ENCODE measurements around the gene LRMDA.

Gene LRMDA

DNA sequence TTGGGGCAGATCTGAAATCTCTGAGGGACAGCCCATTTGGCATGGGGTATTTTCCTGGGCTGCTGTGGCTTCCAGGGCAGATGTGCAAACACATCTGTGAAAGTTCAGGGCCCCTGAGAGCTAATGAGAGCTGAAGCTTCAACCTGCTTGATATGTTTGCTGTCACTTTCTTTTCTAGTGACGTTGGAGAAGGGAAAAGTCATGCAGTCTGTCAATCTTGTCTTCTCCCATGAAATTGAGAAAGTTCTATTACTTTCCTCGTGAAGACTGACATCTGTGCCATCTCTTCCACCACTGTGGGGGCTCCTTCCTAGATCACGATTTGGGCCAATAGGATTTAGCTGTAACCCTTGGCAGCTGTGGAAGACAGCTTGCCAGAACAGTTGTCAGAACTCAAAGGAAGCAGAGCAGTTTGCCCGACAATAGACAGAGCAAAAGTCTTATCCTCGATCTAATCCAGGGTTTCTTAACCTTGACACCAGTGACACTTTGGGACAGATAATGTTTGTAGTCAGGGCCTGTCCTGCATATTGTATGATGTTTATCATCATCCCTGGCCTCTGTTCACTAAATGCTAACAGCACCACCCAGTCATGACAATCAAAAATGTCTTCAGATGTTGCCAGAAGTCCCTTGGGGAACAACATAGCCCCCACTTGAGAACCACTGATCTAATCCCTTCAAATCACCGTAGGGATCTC is 586.5 kb downstream of the LRMDA start:
- no peak for DNase-seq

DNA sequence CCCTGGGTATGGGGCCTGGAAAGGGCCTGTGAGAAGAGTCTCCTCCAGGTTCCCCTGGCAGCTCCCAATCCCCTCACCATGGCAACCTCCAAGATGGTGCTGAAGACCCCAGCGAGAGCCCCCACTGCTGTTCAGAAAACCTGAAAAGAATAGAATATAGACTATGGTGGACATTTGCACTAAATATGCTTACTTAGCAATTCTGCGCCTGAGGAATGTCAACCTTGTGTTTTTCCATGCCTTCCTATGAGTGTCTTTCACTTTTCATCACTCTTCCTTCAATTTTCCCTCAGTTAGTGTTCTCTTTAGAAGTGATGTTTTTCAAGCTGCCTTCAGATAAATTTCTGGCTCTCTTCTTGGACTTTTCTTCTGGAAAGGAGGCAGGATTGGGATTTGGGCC is 589.2 kb downstream of the LRMDA start:
- no peak for DNase-seq

DNA sequence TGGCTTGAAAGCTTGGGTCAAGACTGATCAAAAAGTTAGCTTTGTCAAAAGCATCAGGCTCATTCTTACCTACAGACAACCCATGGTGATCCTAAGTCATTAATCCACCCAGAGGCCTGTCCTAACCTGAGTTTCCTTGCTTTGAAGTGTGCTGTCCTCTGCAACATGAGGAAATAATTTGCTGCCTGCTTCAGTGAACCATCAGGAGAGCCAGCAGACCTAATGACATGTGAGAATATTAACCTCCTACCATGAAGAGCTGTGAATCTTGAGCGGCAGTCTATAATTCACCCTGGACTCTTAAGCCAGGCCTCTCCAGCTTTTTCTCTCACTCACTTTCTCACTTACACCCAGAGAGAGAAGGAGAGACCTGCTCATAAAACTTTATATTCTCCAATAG is 590.0 kb downstream of the LRMDA start:
- no peak for DNase-seq

DNA sequence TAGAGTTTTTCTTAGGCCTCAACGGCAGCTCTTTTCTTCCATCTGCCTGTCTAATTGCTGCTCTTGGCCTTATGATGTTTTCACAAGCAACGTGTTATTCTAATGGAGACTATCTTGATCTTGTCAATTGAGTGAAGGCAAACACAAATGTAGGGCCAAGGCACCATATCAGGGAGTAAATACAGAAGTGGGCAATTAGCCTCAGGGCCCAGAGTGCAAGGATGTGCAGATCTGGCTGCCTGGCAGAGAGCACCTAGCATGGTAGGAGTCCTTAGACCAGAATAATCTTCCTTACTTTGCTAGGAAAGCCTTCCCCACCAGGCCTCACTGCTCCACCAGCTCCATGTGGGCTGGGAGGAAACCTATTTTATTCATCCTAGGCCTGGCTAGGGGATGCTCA is 590.9 kb downstream of the LRMDA start:
- no peak for DNase-seq

DNA sequence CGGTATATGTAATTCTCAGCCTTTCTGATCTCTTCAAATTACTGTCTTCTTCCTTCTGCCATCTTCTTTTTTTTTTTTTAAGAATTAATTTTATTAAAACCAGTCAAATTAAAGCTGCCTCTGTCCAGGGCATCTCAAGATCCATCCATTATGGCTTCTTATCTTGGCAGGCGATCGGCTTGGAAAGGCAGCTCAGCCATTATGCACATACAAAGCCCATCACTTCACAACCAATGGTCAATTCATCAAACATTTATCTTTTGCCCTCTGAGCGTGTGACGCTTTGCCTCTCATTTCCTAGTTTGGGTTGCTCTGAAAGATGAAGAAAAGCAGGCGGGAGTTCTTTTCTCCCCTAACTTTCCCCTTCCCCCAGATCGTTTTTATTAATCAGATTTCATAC is 591.6 kb downstream of the LRMDA start:
- no peak for DNase-seq

DNA sequence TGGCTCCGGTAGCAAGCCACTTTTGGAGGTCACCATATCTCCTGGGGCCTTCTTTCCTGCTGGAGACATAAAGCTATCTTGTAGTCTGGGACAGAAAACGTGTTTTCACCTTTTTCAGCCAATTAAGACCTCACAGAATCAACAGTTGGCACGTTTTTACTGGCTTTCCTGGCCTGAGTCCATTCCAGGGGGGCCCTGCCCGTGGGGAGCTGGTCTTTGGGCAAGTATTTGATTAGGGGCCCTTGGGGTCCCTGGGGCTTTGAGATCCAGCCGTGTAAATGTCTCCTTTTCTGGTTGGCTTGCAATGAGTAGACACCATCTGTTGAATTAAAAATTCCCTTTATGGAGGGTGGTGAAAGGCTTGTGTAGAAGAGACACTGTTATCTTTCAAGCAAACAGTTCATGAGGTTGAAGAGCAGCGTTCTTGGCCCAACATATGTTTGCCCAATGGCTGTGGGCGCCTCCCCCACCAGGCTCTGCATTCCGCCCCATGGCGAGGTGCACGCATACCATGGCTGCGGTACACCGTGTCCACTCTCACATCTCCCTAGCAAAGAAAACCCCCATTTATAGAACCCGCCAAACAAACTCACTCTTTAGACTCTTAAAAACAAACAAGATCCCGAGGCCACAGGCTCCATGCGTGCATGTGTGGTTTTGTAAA is 593.2 kb downstream of the LRMDA start:
- no peak for DNase-seq

DNA sequence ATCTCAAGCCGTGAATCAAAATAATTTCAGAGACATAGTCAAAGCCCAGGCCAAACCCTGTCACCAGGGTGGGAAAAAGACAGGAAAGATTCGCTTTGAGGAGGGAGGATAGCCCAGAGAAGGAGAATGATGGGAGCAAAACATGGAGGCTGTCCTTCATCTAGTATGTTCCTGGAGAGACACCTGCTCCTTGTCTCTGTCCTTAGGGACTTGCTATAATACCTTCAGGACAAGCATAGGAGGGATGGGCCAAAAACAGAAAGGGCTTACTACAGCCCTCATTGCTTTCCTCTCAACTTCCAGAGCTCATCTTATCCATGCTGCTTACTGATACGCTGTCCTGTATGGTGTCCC is 593.7 kb downstream of the LRMDA start:
- no peak for DNase-seq

DNA sequence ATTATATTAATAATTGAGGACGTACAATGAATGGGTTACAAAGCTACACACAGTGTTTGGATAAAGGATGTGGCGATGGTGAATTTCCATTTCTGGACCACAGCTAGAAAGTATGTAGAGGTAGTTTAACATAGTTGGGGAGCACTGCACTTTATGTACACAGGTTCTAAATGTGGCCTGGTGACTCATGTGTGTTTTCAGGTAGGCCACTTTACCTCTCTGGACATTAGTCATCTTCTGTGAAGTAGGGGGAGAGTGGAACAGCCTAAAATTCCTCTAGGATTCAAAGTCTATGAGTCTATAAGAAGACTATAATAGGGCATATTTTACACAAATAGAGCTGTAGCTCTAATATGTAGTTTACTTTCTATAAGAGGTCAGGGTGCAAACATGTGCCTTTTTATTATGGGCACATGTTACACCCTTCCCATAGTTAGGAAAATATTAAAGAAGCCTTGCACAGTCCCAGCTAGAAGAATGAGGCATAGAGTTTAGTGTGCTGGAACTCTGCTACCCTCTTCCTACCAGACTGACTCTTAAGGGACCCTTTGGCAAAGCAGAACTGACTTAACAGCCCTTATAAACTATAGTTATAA is 594.9 kb downstream of the LRMDA start:
- no peak for DNase-seq

DNA sequence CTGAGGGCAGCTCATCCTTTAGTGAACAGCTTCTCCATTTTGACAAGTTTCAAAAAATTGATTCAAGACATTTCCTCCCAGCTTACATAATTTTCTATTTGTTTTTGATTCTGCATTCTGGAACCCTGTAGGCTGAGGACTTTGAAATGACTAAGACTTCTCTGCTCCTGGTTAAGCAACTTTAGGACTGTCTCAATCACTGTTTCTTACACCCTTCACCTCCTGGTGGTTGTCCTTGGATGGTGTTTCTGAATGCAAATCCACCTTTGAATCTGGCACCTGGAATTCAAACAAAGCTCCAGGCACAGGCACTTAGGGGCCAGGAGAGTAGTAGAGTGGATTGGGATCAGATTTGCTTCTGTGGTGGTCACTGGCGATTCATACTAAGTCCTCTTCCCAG is 595.5 kb downstream of the LRMDA start:
- DNase-seq: no peak

DNA sequence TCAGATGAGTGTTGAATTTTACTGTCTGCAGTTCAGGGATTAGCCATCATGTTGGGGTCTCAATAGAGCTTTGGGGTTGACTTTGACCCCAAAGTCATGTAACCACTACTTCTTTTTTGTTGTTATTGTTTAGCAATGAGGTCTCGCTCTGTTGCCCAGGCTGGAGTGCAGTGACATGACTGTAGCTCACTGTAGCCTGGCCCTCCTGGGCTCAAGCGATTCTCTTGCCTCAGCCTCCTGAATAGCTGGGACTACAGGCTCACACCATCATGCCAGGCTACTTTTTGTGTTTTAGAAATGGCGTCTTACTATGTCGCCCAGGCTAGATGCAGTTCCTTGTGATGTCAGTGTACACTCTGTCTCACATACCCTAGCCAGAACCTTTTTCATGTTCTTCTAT is 598.4 kb downstream of the LRMDA start:
- no peak for DNase-seq

DNA sequence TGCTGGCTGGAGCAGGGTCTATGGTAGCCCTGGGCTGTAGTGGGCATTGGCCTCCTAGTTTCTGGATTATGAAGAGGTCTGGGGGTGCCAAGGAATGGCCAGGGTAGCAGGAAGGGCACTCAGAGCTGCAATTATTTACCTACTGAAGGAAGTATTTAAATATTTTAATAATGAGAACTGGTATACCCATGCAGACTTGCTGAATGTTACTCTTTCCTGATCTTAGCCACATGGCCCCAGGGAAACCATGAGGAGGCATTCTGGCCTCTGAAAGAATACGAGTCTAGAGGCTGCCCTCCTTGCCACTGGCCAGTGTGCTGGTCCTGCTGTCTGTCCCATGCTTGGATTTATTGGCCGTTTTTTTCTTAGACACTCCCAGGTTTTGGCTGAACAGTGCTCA is 599.7 kb downstream of the LRMDA start:
- no peak for DNase-seq

DNA sequence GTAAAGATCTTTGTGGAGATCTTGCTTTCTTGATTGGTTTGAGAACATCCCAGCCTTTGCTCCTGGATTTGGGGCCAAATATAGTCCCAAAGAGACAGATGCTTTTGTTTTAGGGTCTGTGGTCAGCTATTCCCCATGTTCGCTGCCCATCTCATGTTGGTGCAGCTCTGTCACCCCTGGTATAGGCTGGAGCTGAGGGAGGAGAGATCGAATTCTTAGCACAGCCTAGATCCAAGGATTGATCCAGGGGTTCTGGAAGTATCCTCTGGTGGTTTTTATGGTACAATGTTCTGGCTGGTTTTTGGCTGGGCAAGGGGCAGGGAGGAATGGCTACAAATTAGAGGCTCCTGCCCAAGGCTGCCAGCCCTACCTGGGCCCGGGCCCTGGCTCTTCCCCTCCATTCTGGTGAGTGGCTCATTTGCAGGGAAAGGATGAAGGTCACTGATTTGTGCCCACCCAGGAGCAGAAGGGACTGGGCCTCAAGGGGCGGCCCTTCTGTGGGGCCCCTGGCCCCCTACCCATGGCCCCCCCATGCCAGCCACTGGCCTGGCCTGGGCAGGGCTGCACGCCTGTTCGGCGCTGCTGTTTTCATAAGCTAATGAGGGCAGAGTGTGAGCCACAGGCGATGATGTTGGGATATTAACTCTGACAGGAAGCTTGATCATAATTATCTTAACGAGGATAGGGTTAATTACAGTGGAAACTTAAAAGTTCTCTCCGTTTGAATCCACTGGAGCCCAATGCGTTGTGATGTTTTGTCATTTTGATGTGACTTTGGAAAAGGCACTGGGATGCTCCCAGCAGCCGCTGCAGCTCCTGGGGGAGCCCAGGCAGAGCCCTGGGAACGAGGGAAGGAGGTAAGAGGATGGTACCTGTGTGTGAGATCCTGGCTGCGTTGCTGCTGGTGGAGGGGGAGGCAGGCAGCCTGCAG is 600.6 kb downstream of the LRMDA start:
- no peak for DNase-seq

DNA sequence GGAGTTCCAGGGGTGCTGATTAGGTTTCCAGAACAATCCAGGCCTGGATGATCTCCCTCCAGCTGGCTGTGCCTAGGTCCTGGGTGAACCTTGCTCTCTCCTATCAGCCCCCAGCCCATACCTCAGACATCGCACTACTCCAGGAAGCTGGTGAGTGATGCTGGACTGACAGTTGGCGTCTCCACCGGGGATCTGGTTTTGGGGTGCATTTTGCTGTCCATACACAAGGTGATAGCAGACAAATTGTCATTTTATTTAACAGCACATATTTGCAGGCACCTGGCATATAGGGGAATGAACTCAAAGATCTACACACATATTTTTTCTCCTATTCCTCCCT is 601.2 kb downstream of the LRMDA start:
- DNase-seq: no peak

DNA sequence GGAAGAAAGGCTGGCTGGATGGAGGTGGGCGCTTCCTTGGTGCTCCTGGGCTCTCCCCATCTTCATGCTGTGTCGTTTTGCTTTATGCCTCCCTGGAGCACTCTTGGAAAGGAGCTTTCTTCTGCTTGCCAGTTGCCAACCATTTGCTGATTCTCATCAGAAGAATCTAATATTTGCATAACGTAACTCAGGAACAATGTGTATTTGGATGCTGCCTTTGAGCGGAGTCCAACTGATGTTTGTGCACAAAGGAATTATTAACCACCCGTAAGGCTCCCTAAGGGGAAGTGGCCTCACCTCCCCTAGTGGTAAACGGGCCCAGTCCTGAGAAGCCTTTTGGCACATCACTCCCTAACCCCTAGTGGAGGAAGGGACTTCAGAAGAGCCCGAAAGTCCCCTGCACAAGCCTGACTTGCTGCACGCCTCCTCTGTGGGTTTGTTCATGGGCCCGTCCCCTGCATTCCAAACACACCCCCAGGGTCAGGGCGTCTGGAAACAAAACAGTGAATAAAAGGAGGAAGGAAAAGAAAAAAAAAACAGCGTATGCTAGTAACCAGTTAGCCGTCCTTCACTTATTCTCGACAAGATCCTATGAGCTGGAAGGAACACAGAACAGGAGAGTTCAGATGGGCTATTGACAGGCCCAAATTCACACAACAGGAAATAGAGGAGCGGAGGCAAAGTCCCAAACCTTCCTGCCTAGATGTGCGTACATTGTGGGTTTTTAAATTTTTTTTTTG is 602.2 kb downstream of the LRMDA start:
- DNase-seq: no peak

DNA sequence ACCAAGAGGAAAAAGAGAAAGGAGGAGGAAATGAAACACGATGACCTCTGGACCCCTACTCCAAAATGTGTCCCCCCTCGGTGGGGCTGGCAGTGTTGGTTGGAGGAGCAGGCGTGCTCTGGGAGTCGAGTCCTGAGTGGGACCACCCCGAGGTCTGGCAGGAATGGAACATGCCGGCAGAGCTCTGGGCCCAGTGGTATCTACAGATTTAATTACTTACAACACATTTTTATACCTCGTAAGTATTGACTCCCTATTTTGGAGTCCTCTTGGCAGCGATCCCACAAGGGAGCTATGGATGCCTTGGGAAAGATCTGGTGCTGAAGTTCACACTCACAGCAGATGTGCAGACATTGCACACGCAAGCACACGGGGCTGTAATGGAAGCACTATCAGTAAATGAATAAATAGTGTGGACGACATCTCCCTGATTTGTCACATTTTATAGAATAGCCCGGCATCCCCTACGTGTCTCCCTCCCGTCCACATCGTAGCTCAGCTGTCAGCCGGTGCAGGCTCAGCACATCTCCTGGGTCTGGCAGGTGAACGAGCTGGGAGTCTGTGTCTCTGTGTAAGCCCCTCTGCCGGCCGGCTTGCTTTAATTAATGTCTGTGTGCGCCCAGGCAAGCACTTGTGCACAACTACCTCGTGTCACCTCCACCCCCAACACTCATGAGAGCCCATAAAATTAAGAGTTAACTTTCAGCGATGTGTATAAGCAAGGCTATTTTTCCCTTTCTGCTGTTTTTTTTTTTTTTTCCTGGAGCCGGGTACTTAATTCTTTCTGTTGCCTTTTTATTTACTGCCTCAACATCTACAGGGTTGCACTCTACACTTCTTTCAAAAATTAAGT is 603.2 kb downstream of the LRMDA start:
- no peak for DNase-seq

DNA sequence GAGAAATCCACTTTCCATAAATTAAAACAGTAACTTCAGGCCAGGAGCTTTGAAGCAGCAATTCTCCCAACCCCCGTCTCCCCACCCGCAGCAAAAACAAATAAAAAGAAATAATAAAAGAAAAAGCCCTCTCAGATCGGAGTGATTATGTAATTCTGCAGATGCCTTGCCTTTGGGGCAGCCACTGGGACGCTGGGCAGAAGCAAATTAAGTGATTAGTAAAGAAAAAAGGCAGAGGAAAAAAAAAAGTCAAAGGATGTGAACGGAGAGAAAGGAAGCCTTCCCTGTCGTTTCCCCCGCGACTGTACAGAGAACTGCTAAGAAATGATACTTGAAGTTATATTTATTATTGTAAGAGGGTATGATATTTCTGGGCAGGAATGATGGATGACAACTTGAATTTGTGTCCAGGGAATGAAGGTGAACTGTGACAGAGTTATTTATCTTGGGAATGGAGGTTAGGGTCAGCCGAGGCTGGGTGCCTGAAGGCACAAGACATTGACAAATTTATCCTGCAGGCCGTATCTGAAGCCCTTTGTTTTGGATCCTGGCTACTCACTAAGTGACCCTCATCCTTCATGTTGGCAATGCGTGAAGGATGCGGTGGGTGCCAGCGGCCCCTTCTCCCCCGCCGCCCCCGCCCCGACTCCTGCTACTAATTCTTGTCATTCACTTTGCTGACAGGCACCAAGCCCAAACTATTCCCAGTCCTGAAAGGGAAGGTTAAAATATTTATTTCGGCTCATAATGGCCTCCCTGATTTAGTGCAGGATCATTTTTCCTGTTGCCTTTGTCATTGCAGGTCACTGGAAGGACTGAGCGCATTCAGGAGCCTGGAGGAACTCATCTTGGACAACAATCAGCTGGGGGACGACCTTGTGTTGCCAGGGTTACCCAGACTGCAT is 604.0 kb downstream of the LRMDA start:
- no peak for DNase-seq

DNA sequence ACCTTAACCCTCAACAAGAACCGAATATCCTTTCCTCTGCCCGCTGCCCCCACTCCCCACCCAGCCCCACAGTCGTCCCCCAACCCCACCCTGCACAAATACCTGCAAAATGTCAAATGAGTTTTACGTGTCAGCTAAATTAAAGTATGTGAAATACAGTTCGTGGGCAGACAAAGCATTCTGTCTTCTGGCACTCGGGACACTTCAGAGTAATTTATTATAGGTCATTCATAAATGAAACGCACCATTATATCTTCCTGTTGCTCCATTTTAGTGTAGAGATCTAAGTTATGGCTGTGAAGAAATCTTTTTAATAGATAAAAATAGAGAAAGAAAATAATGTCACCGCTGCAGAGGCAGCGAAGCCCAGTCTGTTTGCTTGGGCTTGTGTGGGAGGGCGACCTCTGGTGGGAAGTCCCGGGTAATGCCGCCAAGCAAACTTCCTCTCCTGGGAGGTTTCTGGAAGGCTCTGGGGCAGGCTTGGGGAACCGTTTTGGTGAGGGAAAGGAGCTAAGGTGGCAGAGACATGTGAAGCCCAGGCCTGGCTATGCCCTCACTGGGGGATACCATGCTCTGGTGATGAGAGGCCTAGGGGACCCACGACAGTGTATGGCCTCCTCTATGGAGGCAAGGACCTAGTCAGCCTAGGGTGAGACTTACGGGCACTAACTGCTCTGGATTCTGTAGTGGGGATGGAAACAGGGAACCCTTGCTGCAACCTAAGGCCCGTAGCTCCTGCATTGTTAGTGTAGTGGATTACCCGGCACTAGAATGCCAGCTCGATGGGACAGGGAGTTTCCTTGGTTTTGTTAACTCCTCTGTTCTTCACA is 604.9 kb downstream of the LRMDA start:
- peak; percentile 25 for DNase-seq

DNA sequence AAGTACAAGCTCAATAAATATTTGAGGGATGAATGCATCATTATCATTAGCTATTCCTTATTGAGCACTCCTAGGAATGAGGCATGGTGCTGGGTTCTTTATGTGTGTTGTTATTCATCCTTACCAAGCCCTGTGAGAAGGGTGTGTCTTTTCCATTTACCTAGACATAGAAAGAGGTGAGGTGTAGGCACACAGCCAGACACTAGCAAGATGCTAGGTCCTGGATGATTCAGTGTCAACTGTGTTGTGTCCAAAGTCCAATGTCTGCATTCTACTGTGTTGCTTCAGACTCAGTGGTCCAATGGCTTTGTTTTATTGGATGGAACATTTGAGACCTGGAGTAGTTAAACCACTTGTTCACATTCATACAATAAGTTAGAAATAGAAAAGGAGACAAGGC is 605.5 kb downstream of the LRMDA start:
- DNase-seq: no peak

DNA sequence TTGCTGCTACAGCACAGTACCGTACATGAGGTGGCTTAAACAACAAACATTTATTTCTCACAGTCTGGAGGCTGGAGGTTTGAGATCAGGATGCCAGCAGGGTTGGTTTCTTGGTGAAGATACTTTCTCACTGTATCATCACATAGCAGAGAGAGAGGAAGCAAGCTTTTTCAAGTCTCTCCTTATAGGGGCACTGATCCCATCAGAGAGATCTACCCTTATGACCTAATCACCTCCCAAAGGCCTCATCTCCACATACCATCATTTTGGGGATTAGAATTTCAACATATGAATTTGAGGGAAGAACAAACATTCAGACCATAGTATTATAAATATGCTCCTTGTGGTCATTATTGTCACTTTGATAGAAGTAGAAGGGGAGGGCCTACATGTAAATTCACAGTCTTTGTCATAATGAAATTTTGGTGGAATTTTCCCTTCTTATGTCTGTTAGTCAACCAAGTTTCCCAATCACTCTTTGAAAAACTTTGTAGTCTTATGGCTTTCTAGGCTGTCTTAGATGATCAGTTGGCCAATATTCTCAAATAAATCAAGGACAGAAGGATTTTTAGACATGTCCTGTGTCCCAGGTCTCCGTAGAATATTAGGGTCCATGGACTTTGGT is 606.2 kb downstream of the LRMDA start:
- no peak for DNase-seq
